Measurements from ENCODE around the gene IRX6.

IRX6 gene

GRCh38 chr16:55302635-55303034 lies 21.4 kb upstream of the IRX6 start:
- FAIRE-seq (no peak), DNase-seq (ENCODE audit: insufficient read length, low spot score) (no peak)
- TF ChIP-seq POU2F2 (IDR thresholded peaks at IDR 0.05; ENCODE audit: low read depth, low read length) (no peak), POLR2AphosphoS5 (IDR thresholded peaks at IDR 0.05; ENCODE audit: low read depth, low read length) (no peak), PAX5 (IDR thresholded peaks at IDR 0.05; ENCODE audit: insufficient read depth, low read length, severe bottlenecking) (no peak), TAF1 (IDR thresholded peaks at IDR 0.05; ENCODE audit: low read depth, low read length) (no peak), SPI1 (IDR thresholded peaks at IDR 0.05; ENCODE audit: low read depth, low read length) (no peak), POLR2A (IDR thresholded peaks at IDR 0.05; ENCODE audit: low read depth, low read length) (no peak)

GRCh38 chr16:55308973-55309372 lies 15.0 kb upstream of the IRX6 start:
- FAIRE-seq (no peak), DNase-seq (ENCODE audit: insufficient read length, low spot score) (no peak)
- no peak for TF ChIP-seq SPI1 (IDR thresholded peaks at IDR 0.05; ENCODE audit: low read depth, low read length)
- TF ChIP-seq POLR2A (IDR thresholded peaks at IDR 0.05; ENCODE audit: low read depth, low read length): no peak
- no peak for TF ChIP-seq TAF1 (IDR thresholded peaks at IDR 0.05; ENCODE audit: low read depth, low read length)
- TF ChIP-seq POLR2AphosphoS5 (IDR thresholded peaks at IDR 0.05; ENCODE audit: low read depth, low read length): no peak
- TF ChIP-seq PAX5 (IDR thresholded peaks at IDR 0.05; ENCODE audit: insufficient read depth, low read length, severe bottlenecking): no peak
- no peak for TF ChIP-seq POU2F2 (IDR thresholded peaks at IDR 0.05; ENCODE audit: low read depth, low read length)

- no peak for FAIRE-seq
- DNase-seq (ENCODE audit: insufficient read length, low spot score): no peak
- TF ChIP-seq POLR2A (IDR thresholded peaks at IDR 0.05; ENCODE audit: low read depth, low read length): no peak
- TF ChIP-seq TAF1 (IDR thresholded peaks at IDR 0.05; ENCODE audit: low read depth, low read length): no peak
- no peak for TF ChIP-seq POU2F2 (IDR thresholded peaks at IDR 0.05; ENCODE audit: low read depth, low read length)
- TF ChIP-seq SPI1 (IDR thresholded peaks at IDR 0.05; ENCODE audit: low read depth, low read length): no peak
- no peak for TF ChIP-seq POLR2AphosphoS5 (IDR thresholded peaks at IDR 0.05; ENCODE audit: low read depth, low read length)
- TF ChIP-seq PAX5 (IDR thresholded peaks at IDR 0.05; ENCODE audit: insufficient read depth, low read length, severe bottlenecking): no peak
Observed at GRCh38 chr16:55322327-55322726, 1.7 kb upstream of the IRX6 start.

GRCh38 chr16:55324285-55325079 lies 479 bp downstream of the IRX6 start:
- FAIRE-seq: no peak
- TF ChIP-seq POU2F2 (IDR thresholded peaks at IDR 0.05; ENCODE audit: low read depth, low read length): no peak
- DNase-seq (ENCODE audit: insufficient read length, low spot score): no peak

GRCh38 chr16:55325080-55325447 lies 1.1 kb downstream of the IRX6 start:
- TF ChIP-seq POU2F2 (IDR thresholded peaks at IDR 0.05; ENCODE audit: low read depth, low read length) (no peak), PAX5 (IDR thresholded peaks at IDR 0.05; ENCODE audit: insufficient read depth, low read length, severe bottlenecking) (no peak), TAF1 (IDR thresholded peaks at IDR 0.05; ENCODE audit: low read depth, low read length) (no peak), SPI1 (IDR thresholded peaks at IDR 0.05; ENCODE audit: low read depth, low read length) (no peak), POLR2AphosphoS5 (IDR thresholded peaks at IDR 0.05; ENCODE audit: low read depth, low read length) (no peak), POLR2A (IDR thresholded peaks at IDR 0.05; ENCODE audit: low read depth, low read length) (no peak)
- DNase-seq (ENCODE audit: insufficient read length, low spot score) (no peak), FAIRE-seq (no peak)

GRCh38 chr16:55325458-55326109 lies 1.6 kb downstream of the IRX6 start:
- TF ChIP-seq POLR2A (IDR thresholded peaks at IDR 0.05; ENCODE audit: low read depth, low read length): no peak
- no peak for TF ChIP-seq PAX5 (IDR thresholded peaks at IDR 0.05; ENCODE audit: insufficient read depth, low read length, severe bottlenecking)
- TF ChIP-seq POLR2AphosphoS5 (IDR thresholded peaks at IDR 0.05; ENCODE audit: low read depth, low read length): no peak
- TF ChIP-seq TAF1 (IDR thresholded peaks at IDR 0.05; ENCODE audit: low read depth, low read length): no peak
- TF ChIP-seq POU2F2 (IDR thresholded peaks at IDR 0.05; ENCODE audit: low read depth, low read length): no peak
- no peak for TF ChIP-seq SPI1 (IDR thresholded peaks at IDR 0.05; ENCODE audit: low read depth, low read length)
- DNase-seq (ENCODE audit: insufficient read length, low spot score) (no peak), FAIRE-seq (no peak)

GRCh38 chr16:55326261-55327092 lies 2.5 kb downstream of the IRX6 start:
- TF ChIP-seq PAX5 (IDR thresholded peaks at IDR 0.05; ENCODE audit: insufficient read depth, low read length, severe bottlenecking) (no peak), TAF1 (IDR thresholded peaks at IDR 0.05; ENCODE audit: low read depth, low read length) (no peak), POLR2A (IDR thresholded peaks at IDR 0.05; ENCODE audit: low read depth, low read length) (no peak), POU2F2 (IDR thresholded peaks at IDR 0.05; ENCODE audit: low read depth, low read length) (no peak), POLR2AphosphoS5 (IDR thresholded peaks at IDR 0.05; ENCODE audit: low read depth, low read length) (no peak), SPI1 (IDR thresholded peaks at IDR 0.05; ENCODE audit: low read depth, low read length) (no peak)
- DNase-seq (ENCODE audit: insufficient read length, low spot score) (no peak), FAIRE-seq (no peak)

GRCh38 chr16:55328611-55329569 lies 4.9 kb downstream of the IRX6 start:
- DNase-seq (ENCODE audit: insufficient read length, low spot score): no peak
- FAIRE-seq: no peak
- TF ChIP-seq SPI1 (IDR thresholded peaks at IDR 0.05; ENCODE audit: low read depth, low read length) (no peak), POLR2AphosphoS5 (IDR thresholded peaks at IDR 0.05; ENCODE audit: low read depth, low read length) (no peak), POLR2A (IDR thresholded peaks at IDR 0.05; ENCODE audit: low read depth, low read length) (no peak), TAF1 (IDR thresholded peaks at IDR 0.05; ENCODE audit: low read depth, low read length) (no peak), POU2F2 (IDR thresholded peaks at IDR 0.05; ENCODE audit: low read depth, low read length) (no peak), PAX5 (IDR thresholded peaks at IDR 0.05; ENCODE audit: insufficient read depth, low read length, severe bottlenecking) (no peak)
